GM18520 (cell line): ENCODE data around the gene CPT2.

ENCODE experiments used
- ATAC-seq: cut with Tn5 transposase; IDR thresholded peaks from one replicate; pipeline ENCODE4 v1.9.1; 2021; ENCODE audit not compliant: unreplicated experiment

Gene CPT2

GRCh38 chr1:53259932-53260331, 63.3 kb downstream of the CPT2 start:
- ATAC-seq = no peak

- no peak for ATAC-seq
Measured at GRCh38 chr1:53260631-53261247, 64.1 kb downstream of the CPT2 start.

- ATAC-seq = no peak
Measured at GRCh38 chr1:53262000-53262399, 65.4 kb downstream of the CPT2 start.
